ENCODE data around the gene GLCE. TPM values are rescaled to one million over a fixed set of nuclear protein-coding genes. Genes with fewer than 3 reads are reported as not detected.

The GLCE gene
- total and polyA plus RNA-seq, 2 donors (not counting 1 experiment from before 2014, with no cell fraction given), result 21.7 to 23.9 TPM

GRCh38 chr15:69127306-69127705, 33.1 kb upstream of the GLCE start:
- Histone ChIP-seq H3K9ac (ENCODE audit: insufficient read depth, low read length) (no peak overlapping the region), H2AFZ (ENCODE audit: low read length) (no peak overlapping the region), H3K4me1 (ENCODE audit: control insufficient read depth, extremely low read depth, insufficient read depth, low read length) (no peaks in the 10 kb centered on the region), H3K4me2 (ENCODE audit: extremely low read depth, insufficient read depth, low read length) (no peak overlapping the region), H3K79me2 (ENCODE audit: control insufficient read depth, insufficient read depth, low read length) (no peaks in the 10 kb centered on the region), H3K4me3 (replicated peaks in 1 of 4; ENCODE audit: control extremely low read depth in 1 of 4, insufficient read depth in 1 of 4, low read depth in 3 of 4, low read length in 4 of 4) (no peak overlapping the region), H3K36me3 (ENCODE audit: control insufficient read depth, insufficient read depth, low read length) (no peaks in the 10 kb centered on the region), H3K27ac (ENCODE audit: insufficient read depth, low read length) (no peak overlapping the region), H3K9me3 (ENCODE audit: control insufficient read depth, insufficient read depth, low read depth, low read length) (no peaks in the 10 kb centered on the region), H4K20me1 (ENCODE audit: control insufficient read depth, extremely low read depth, insufficient read depth, low read length) (no peaks in the 10 kb centered on the region), H3K27me3 (ENCODE audit: control insufficient read depth, insufficient read depth, low read length) (peaks cover 5% of the 10 kb centered on the region)
- peak in 1 of 2 donors; percentile 23 for DNase-seq (ENCODE audit: low read depth in 2 of 2)
- TF ChIP-seq CTCF (conservative IDR thresholded peaks at IDR 0.05 in 1 of 2, IDR thresholded peaks at IDR 0.05 in 1 of 2; ENCODE audit: low read depth in 1 of 2, low read length in 2 of 2), result no peak
- no peak for TF ChIP-seq EZH2 (IDR thresholded peaks at IDR 0.05; ENCODE audit: low read length, missing control alignments)

GRCh38 chr15:69128667-69129311, 31.6 kb upstream of the GLCE start:
- peaks cover 5% of the 10 kb centered on the region for H3K27me3 ChIP-seq (ENCODE audit: control insufficient read depth, insufficient read depth, low read length)
- H3K4me2 ChIP-seq (ENCODE audit: extremely low read depth, insufficient read depth, low read length), result no peak overlapping the region
- no peak overlapping the region for H2AFZ ChIP-seq (ENCODE audit: low read length)
- no peaks in the 10 kb centered on the region for H3K36me3 ChIP-seq (ENCODE audit: control insufficient read depth, insufficient read depth, low read length)
- H3K9ac ChIP-seq (ENCODE audit: insufficient read depth, low read length), result no peak overlapping the region
- H4K20me1 ChIP-seq (ENCODE audit: control insufficient read depth, extremely low read depth, insufficient read depth, low read length), result no peaks in the 10 kb centered on the region
- H3K4me1 ChIP-seq (ENCODE audit: control insufficient read depth, extremely low read depth, insufficient read depth, low read length), result no peaks in the 10 kb centered on the region
- TF ChIP-seq CTCF (conservative IDR thresholded peaks at IDR 0.05 in 1 of 2, IDR thresholded peaks at IDR 0.05 in 1 of 2; ENCODE audit: low read depth in 1 of 2, low read length in 2 of 2) (no peak), EZH2 (IDR thresholded peaks at IDR 0.05; ENCODE audit: low read length, missing control alignments) (no peak)
- H3K9me3 ChIP-seq (ENCODE audit: control insufficient read depth, insufficient read depth, low read depth, low read length), result no peaks in the 10 kb centered on the region
- no peaks in the 10 kb centered on the region for H3K79me2 ChIP-seq (ENCODE audit: control insufficient read depth, insufficient read depth, low read length)
- H3K27ac ChIP-seq (ENCODE audit: insufficient read depth, low read length), result no peak overlapping the region
- DNase-seq (ENCODE audit: low read depth in 2 of 2), result peak in 1 of 2 donors; percentile 47
- H3K4me3 ChIP-seq (replicated peaks in 1 of 4; ENCODE audit: control extremely low read depth in 1 of 4, insufficient read depth in 1 of 4, low read depth in 3 of 4, low read length in 4 of 4), result no peak overlapping the region

GRCh38 chr15:69131362-69132220, 28.8 kb upstream of the GLCE start:
- Histone ChIP-seq H3K36me3 (ENCODE audit: control insufficient read depth, insufficient read depth, low read length) (no peaks in the 10 kb centered on the region), H3K9ac (ENCODE audit: insufficient read depth, low read length) (no peak overlapping the region), H3K9me3 (ENCODE audit: control insufficient read depth, insufficient read depth, low read depth, low read length) (no peaks in the 10 kb centered on the region), H3K27me3 (ENCODE audit: control insufficient read depth, insufficient read depth, low read length) (peaks cover 5% of the 10 kb centered on the region), H3K27ac (ENCODE audit: insufficient read depth, low read length) (no peak overlapping the region), H3K4me2 (ENCODE audit: extremely low read depth, insufficient read depth, low read length) (no peak overlapping the region), H3K4me3 (replicated peaks in 1 of 4; ENCODE audit: control extremely low read depth in 1 of 4, insufficient read depth in 1 of 4, low read depth in 3 of 4, low read length in 4 of 4) (no peak overlapping the region), H4K20me1 (ENCODE audit: control insufficient read depth, extremely low read depth, insufficient read depth, low read length) (no peaks in the 10 kb centered on the region), H2AFZ (ENCODE audit: low read length) (no peak overlapping the region), H3K4me1 (ENCODE audit: control insufficient read depth, extremely low read depth, insufficient read depth, low read length) (no peaks in the 10 kb centered on the region), H3K79me2 (ENCODE audit: control insufficient read depth, insufficient read depth, low read length) (no peaks in the 10 kb centered on the region)
- no peak for DNase-seq (ENCODE audit: low read depth in 2 of 2)
- TF ChIP-seq CTCF (conservative IDR thresholded peaks at IDR 0.05 in 1 of 2, IDR thresholded peaks at IDR 0.05 in 1 of 2; ENCODE audit: low read depth in 1 of 2, low read length in 2 of 2), result no peak
- no peak for TF ChIP-seq EZH2 (IDR thresholded peaks at IDR 0.05; ENCODE audit: low read length, missing control alignments)

All from fibroblast of lung (primary cell).